GM18505 (cell line): ENCODE results near the gene TRPC4AP.

ENCODE experiments used
- ATAC-seq: cut with Tn5 transposase; IDR thresholded peaks from one replicate; pipeline ENCODE4 v1.9.1; 2021; ENCODE audit not compliant: unreplicated experiment
- POLR2A ChIP-seq: IDR thresholded peaks from 4 replicates; pipeline ENCODE4 v1.6.1; 2011; ENCODE audit warnings: borderline replicate concordance; ENCODE audit not compliant: insufficient read depth, insufficient read length; ENCODE audit errors: extremely low read depth

The TRPC4AP gene

DNA sequence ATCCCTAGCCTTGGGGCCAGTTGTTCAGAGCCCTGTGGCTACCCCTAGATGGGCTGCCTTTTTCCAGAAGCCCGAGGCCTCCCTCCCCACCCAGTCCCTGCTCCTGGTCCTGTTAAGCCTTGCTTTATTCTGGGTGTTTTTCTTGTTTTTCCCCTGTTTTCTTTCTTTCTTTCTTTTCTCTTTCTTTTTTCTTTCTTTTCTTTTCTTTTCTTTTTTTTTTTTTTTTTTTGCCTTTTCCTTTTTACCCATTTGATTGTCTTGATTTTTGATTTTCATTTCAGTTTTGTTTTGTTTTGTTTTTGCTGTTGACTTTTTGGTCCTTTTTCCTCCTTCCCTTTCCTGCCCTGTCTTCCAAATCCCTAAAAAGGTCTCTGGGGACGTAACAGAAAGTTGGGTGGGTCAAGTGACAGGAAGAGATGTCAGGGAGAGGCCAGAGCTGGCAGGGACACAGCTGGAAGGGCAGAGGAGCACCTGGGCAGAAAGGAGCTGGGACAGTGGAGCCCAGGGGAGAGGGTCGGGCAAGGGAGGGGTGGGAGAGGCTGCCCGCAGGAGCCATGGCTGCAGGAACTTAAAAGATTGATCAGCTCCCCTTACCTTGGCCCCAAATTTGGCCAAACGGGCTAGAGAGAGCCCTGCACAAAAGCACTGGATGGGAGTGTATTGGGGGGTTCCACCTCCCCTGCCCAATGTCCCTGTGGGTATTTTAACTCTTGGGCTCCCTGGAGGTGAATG is 109.4 kb downstream of the TRPC4AP start:
- no peak for TF ChIP-seq POLR2A
- no peak for ATAC-seq

DNA sequence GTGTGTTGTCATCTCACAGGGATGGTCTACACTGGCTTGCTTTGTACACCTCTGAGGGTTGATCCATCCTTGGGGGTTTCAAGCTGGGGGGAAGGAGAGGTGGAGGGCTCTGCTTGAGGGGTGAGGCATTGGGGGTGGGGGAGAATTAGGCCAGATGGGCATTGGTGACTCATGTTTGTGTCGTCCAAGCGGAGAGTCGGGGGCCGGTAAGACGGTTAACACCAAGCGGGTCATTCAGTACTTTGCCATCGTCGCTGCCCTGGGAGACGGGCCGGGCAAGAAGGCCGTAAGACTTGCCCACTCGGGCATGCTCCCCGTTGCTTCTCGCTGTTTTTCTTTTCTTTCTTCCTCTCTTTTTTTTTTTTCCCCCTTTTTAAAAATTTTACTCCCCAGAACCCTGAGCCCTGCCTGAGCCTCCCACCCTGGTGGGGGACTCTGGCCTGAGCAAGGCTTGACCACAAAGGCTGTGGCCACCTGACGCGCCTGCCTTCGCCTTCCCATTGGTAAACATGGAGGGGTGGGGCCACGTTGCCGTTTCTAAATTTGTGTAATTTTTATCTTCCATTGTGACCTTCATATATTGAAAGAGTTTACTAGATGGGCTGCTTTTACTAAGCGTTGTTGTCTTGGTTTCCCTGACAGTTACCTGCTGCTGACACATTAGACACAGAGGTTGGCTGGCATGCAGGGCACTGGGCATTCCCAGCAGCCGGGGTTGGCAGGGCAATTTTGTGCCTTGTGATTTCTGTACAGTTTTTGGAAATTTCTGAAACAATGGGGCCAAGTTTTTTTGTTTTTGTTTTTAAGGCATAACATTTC is 110.1 kb downstream of the TRPC4AP start:
- ATAC-seq: no peak
- no peak for TF ChIP-seq POLR2A

DNA sequence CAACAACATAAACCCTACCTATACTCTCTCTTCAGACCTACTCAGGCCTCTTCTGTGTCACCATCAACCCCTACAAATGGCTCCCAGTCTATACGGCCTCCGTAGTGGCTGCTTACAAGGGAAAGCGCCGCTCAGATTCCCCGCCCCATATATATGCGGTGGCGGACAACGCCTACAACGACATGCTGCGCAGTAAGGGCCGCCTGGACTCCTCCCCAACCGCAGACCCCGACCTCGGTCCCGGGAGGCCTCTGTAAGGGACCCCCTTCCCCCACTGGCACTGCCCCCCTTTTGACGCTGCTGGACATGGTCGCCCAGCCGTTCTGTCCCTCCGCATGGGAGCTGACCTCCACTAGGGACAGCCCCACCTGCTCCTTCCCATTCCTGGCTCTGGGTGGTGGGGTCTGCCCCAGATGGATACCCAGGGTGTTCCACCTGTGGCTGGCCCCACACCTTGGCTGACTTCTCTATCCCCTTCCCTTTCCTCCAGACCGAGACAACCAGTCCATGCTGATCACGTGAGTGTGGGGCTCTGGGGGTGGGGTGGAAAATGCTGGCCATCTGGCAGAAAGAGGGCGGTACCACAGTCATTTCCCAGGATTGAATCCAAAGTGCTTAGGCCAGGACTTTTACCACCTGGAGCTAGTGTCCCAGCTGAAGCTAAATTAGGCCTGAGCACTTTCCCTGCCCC is 111.9 kb downstream of the TRPC4AP start:
- TF ChIP-seq POLR2A: no peak
- ATAC-seq: no peak

DNA sequence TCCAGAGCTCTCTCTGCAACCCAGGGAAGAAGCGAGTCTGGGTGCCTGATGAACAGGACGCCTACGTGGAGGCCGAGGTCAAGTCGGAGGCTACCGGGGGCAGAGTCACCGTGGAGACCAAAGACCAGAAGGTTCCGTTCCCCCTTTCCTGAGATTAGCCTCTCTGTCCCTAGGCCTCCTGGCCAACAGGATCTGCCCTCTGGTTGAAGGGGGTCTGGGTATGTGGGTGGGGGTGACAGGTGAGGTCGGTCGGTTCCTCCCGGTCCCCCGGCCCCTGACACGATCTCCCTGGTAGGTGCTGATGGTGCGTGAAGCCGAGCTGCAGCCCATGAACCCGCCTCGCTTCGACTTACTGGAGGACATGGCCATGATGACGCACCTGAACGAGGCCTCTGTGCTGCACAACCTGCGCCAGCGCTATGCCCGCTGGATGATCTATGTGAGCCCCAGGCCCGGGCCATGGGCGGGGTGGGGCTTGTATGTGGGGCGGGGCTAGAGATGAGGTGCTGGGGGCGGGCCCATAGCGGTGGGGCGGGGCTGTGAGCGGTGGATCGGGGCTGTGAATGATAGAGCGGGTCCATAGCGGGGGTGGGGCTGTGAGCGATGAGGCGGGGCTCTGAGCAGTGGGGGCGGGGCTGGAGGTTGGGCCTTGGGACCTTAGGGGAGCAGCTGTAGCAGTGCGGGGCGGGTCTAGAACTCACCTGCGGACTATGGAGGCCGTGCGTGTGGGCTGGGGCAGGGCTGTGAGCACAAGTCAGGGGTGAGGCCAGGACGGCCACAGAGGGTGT is 113.0 kb downstream of the TRPC4AP start:
- TF ChIP-seq POLR2A: no peak
- ATAC-seq: no peak

DNA sequence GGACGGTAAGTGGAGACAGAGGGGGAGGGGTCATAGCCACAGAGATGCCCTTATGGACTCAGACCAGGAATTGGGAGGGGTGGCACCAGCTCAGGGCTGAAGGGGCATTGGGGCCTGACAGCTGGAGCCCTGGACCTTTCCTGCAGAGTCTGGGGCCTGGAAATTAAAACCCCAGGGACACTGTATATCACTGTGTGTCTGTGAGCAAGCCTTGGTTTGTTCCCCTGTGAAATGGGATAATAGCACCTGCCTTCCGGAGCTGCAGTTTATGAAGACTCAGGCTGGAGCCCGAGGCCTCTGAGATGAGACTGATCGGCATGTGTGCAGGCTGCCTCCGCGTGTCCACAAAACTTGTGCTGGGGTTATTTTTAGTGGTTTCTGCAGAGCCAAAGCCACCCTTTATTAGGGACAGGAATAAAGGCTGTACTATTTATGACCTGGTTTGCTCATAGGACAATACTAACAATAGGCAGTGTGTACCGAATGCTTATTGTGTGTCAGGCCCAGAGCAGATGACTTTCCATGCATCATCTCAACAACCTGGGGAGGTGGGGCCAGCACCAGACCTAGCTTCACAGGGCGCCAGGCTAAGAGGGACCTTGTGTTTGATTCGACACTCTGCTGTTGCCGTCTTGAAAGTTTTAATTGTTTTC is 114.4 kb downstream of the TRPC4AP start:
- TF ChIP-seq POLR2A: no peak
- no peak for ATAC-seq

DNA sequence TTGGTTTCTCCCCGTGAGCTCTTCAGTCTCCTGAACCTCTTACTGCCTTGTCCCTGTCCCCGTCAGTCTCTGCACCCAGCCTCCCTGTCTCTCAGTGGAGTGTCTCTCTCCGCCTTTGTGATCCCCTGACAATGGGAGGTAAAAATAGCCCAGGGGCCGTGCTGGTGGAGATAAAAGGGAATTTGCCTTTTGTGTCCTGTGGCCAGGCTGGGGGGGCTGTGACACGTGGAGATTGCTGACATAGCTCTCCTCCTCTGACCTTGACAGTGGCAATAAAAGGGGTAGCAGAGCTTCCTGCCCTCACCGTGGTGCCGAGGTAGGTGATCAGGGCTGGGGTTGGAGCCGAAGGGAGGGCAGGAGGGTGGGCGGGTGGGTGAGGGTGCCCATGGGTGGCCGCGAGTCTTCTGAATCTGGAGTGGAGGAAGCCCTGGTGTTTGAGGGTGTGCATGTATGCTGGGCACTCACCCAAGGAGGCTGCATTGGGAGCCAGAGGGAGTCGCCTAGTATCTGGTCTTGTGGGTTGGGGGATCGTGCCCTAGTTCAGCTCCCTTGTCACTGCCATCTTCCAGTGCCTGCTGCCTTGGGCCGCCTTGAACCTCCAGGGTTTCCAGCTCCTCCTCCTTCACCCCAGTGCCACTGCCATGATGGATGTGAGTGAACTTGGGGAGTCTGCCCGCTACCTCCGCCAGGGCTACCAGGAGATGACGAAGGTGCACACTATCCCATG is 115.1 kb downstream of the TRPC4AP start:
- ATAC-seq: no peak
- TF ChIP-seq POLR2A: no peak

DNA sequence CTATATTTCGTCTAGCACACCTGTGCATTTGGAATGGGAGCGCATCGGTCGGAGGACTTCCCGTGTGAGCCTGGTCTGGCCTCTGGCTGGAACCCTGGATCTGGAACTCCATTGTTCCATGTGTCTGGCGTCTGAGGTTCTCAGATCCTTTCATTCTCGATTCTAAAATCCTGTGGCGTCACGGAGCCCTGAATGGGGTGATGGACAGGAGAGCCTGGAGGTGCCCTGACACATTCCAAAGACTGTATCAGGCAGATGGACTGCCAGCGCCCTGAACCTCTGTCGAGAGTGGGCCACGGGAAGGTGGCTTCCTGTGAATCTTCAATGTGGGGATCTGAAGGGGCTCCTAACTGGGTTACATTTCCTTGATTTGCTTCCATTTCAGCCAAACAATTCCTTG is 116.3 kb downstream of the TRPC4AP start:
- no peak for ATAC-seq
- TF ChIP-seq POLR2A: no peak

DNA sequence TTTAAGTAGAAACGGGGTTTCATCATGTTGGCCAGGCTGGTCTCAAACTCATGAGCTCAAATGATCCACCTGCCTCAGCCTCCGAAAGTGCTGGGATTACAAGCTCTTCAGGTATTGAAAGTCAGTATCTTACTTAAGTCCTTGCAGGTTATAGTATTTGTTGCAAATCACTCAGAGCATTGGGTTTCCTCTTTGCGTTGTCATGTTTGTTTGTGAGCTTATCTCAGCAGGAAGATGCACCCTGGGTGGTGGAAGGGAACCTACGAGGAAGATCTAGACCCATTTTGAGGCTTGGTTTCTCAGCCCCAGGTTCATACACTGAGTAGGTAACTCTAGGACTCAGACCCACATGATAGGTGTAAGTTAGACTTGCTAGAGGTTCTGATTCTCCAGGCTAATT is 118.4 kb downstream of the TRPC4AP start:
- no peak for TF ChIP-seq POLR2A
- ATAC-seq: no peak

DNA sequence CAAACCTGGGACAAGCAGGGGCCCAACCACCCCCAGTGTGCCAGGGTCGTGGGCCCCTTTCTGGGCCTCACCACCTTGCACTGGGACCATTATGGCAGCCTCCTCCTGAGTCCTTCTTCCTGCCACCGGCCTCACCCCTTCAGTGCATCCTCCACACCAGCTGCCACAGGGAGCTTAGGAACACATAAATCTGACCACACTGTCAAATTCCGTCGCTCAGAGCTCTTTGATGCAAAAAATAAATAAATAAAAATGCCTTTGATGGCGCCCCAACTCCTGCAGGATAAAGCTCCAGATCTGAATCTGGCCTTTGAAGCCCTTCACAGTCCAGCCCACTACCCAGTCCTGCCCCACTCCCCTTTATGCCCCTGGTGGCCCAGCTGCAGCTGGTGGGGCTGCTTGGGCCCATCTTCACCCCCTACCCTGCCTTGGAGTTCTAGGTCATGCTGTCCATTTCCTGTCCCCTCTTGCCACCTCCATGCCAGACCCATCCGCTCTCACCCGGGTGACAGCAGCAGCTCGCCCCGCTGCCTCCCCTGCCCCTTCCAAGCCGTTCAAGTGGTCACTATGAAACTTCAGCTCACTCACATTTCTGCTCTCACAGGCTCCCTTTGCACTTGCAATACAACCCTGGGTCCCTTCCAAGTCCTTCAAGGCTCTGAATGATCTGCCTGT is 120.9 kb downstream of the TRPC4AP start:
- TF ChIP-seq POLR2A: no peak
- no peak for ATAC-seq

DNA sequence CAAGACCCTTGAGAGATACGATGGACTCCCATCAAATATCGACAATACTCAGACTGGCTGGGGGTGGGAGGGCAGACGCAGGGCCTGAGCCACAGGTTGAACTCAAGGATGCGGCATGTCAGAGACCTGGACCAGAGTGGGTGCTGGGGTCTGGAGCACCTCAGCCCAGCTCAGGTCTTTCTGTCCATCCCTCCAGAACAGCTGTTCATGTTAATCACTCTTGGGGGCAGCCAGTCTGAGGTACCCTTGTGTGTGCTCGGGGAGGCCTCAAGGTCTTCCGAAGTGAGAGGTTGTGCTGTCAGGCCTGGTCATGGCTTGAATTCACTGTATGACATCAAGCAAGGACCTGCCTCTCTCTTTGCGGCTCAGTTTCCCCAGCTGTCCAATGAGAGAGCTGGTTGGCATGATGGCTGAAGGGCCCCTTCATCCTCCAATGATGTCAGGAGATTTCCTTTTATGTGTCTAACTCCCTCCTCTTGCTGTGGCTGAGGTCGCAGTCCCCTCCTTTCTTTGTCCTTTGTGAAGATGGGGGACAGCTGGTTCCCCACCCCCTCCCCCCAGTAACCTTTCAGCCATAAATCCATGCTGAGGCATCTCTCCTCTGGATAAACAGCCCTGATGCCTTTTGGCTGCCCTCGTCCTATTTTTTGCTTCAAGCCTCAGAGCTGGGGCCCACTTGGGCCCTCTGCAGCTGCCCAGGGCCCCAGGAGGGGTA is 121.6 kb downstream of the TRPC4AP start:
- no peak for ATAC-seq
- no peak for TF ChIP-seq POLR2A
